ENCODE data around the gene DDIT4. TPM values are rescaled to one million over a fixed set of nuclear protein-coding genes. Genes with fewer than 3 reads are reported as not detected.

Gene DDIT4
- total and polyA plus RNA-seq, 9 of the 15 experiments (the other 6 are each of a cell fraction or from before 2014, with no cell fraction given), result 8.2 to 675 (median 159) TPM

DNA sequence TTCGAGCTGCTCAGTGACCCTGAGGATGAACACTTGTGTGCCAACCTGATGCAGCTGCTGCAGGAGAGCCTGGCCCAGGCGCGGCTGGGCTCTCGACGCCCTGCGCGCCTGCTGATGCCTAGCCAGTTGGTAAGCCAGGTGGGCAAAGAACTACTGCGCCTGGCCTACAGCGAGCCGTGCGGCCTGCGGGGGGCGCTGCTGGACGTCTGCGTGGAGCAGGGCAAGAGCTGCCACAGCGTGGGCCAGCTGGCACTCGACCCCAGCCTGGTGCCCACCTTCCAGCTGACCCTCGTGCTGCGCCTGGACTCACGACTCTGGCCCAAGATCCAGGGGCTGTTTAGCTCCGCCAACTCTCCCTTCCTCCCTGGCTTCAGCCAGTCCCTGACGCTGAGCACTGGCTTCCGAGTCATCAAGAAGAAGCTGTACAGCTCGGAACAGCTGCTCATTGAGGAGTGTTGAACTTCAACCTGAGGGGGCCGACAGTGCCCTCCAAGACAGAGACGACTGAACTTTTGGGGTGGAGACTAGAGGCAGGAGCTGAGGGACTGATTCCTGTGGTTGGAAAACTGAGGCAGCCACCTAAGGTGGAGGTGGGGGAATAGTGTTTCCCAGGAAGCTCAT, 1.1 kb downstream of the DDIT4 start (continued):
- TF ChIP-seq RERE (CRISPR knock-in tag; IDR thresholded peaks at IDR 0.05; ENCODE audit: borderline replicate concordance), result no peak
- no peak for TF ChIP-seq ZNF639 (CRISPR knock-in tag; conservative IDR thresholded peaks at IDR 0.05 in 1 of 2, IDR thresholded peaks at IDR 0.05 in 1 of 2)
- 0 out of 2 replicates have a peak, but pooled peaks have one; percentile 29 for TF ChIP-seq ZSCAN32 (CRISPR knock-in tag; IDR thresholded peaks at IDR 0.05)
- TF ChIP-seq DEAF1 (CRISPR knock-in tag; IDR thresholded peaks at IDR 0.05), result peak; percentile 57; the same call in 1 of the 2 replicates
- TF ChIP-seq CHD2 (IDR thresholded peaks at IDR 0.05; ENCODE audit: low read depth, low read length), result no peak
- no peak for TF ChIP-seq CBX5 (IDR thresholded peaks at IDR 0.05; ENCODE audit: borderline replicate concordance, low read depth)
- TF ChIP-seq, protein P1, sequence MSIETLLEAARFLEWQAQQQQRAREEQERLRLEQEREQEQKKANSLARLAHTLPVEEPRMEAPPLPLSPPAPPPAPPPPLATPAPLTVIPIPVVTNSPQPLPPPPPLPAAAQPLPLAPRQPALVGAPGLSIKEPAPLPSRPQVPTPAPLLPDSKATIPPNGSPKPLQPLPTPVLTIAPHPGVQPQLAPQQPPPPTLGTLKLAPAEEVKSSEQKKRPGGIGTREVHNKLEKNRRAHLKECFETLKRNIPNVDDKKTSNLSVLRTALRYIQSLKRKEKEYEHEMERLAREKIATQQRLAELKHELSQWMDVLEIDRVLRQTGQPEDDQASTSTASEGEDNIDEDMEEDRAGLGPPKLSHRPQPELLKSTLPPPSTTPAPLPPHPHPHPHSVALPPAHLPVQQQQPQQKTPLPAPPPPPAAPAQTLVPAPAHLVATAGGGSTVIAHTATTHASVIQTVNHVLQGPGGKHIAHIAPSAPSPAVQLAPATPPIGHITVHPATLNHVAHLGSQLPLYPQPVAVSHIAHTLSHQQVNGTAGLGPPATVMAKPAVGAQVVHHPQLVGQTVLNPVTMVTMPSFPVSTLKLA (conservative IDR thresholded peaks at IDR 0.05), result no peak
- no peak for TF ChIP-seq RAD51 (IDR thresholded peaks at IDR 0.05; ENCODE audit: borderline replicate concordance, low read depth)
- no peak for TF ChIP-seq GATA2 (CRISPR knock-in tag; IDR thresholded peaks at IDR 0.05)
- TF ChIP-seq ZNF707 (CRISPR knock-in tag; conservative IDR thresholded peaks at IDR 0.05), result peak; percentile 56; the same call in 1 of the 2 replicates
- TF ChIP-seq, protein P2, sequence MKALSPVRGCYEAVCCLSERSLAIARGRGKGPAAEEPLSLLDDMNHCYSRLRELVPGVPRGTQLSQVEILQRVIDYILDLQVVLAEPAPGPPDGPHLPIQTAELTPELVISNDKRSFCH (CRISPR knock-in tag; IDR thresholded peaks at IDR 0.05), result no peak
- TF ChIP-seq, protein P2 (tag; IDR thresholded peaks at IDR 0.05), result peak; percentile 57; the same call in 1 of the 2 replicates
- TF ChIP-seq, protein P3, sequence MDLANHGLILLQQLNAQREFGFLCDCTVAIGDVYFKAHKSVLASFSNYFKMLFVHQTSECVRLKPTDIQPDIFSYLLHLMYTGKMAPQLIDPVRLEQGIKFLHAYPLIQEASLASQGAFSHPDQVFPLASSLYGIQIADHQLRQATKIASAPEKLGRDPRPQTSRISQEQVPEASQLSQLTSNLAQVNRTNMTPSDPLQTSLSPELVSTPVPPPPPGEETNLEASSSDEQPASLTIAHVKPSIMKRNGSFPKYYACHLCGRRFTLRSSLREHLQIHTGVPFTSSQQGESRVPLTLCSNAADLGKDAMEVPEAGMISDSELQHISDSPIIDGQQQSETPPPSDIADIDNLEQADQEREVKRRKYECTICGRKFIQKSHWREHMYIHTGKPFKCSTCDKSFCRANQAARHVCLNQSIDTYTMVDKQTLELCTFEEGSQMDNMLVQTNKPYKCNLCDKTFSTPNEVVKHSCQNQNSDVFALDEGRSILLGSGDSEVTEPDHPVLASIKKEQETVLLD (IDR thresholded peaks at IDR 0.05), result no peak
